K562 (cell line): Measurements from ENCODE around the gene CPED1. TPM values are rescaled to one million over a fixed set of nuclear protein-coding genes. Genes with fewer than 3 reads are reported as not detected.

Experiments
- C11orf30 ChIP-seq: fragments of 450-650 bp; IDR thresholded peaks from 2 replicates; pipeline ENCODE4 v1.6.1; 2016; ENCODE audit warnings: low read depth, mild to moderate bottlenecking
- CEBPG ChIP-seq, 3 experiments: fragments of 200-800 bp in 1 of 3; sonication (Bioruptor generic) in 1 of 3; sonication (generic) in 1 of 3; formaldehyde crosslinking in 1 of 3; IDR thresholded peaks in 2 of 3; conservative IDR thresholded peaks in 1 of 3; 2 replicates each; pipeline versions ENCODE4 v1.6.1 to v1.8.0; 2016 to 2022; ENCODE audit warnings: missing compliant biosample characterization in 2 of 3, missing genetic modification characterization in 2 of 3, mild to moderate bottlenecking in 1 of 3, missing genetic modification reagents in 1 of 3
- EHMT2 ChIP-seq: fragments of 450-650 bp; IDR thresholded peaks from 2 replicates; pipeline ENCODE4 v1.6.1; 2018; ENCODE audit warnings: antibody characterized with exemption
- ELF4 ChIP-seq: fragments of 450-650 bp; formaldehyde crosslinking; IDR thresholded peaks from 2 replicates; pipeline ENCODE4 v1.4.0; 2022; ENCODE audit warnings: missing genetic modification characterization
- EZH2 ChIP-seq: IDR thresholded peaks from 2 replicates; pipeline ENCODE4 v1.6.1; 2012; ENCODE audit warnings: low read depth, mild to moderate bottlenecking, inconsistent platforms, low read length, borderline replicate concordance
- FOS ChIP-seq: IDR thresholded peaks from 3 replicates; pipeline ENCODE4 v1.6.1; 2011; ENCODE audit not compliant: insufficient read length; ENCODE audit errors: extremely low read depth
- ILF3 ChIP-seq: fragments of 450-650 bp; IDR thresholded peaks from 2 replicates; pipeline ENCODE4 v1.6.1; 2018; ENCODE audit warnings: antibody characterized with exemption, mild to moderate bottlenecking, moderate library complexity, borderline replicate concordance
- JUN ChIP-seq, 2 experiments: sonication (generic) in 1 of 2; formaldehyde crosslinking in 1 of 2; IDR thresholded peaks; 2 replicates each; pipeline versions ENCODE4 v1.6.1 to v1.8.0; 2012 to 2022; ENCODE audit warnings: borderline replicate concordance in 2 of 2, mild to moderate bottlenecking in 2 of 2, improper control_type of control experiment in 1 of 2, low read depth in 1 of 2, low read length in 1 of 2, missing genetic modification reagents in 1 of 2
- L3MBTL2 ChIP-seq: fragments of 450-650 bp; IDR thresholded peaks from 2 replicates; pipeline ENCODE4 v1.6.1; 2016; ENCODE audit warnings: mild to moderate bottlenecking, moderate library complexity
- NBN ChIP-seq: fragments of 450-650 bp; IDR thresholded peaks from 2 replicates; pipeline ENCODE4 v1.6.1; 2016; ENCODE audit warnings: low read depth, mild to moderate bottlenecking
- NCOR1 ChIP-seq: fragments of 450-650 bp; IDR thresholded peaks from 2 replicates; pipeline ENCODE4 v1.6.1; 2016; ENCODE audit warnings: mild to moderate bottlenecking, moderate library complexity
- NR4A1 ChIP-seq, 2 experiments: fragments of 250-450 bp in 1 of 2; fragments of 450-650 bp in 1 of 2; sonication (Bioruptor Pico) in 1 of 2; IDR thresholded peaks; 2 replicates each; pipeline versions ENCODE4 v1.4.0 to v1.6.1; 2016 to 2020; ENCODE audit warnings: mild to moderate bottlenecking in 2 of 2, missing compliant biosample characterization in 1 of 2, missing genetic modification characterization in 1 of 2, moderate library complexity in 1 of 2
- PHTF2 ChIP-seq: fragments of 250-450 bp; sonication (Bioruptor Pico); IDR thresholded peaks from 2 replicates; pipeline ENCODE4 v1.5.0; 2021; ENCODE audit warnings: mild to moderate bottlenecking
- TAF9B ChIP-seq: fragments of 450-650 bp; IDR thresholded peaks from 2 replicates; pipeline ENCODE4 v1.6.1; 2018; ENCODE audit warnings: mild to moderate bottlenecking; ENCODE audit not compliant: partially characterized antibody
- TRIM24 ChIP-seq, 2 experiments: fragments of 450-650 bp; IDR thresholded peaks; 2 replicates each; pipeline ENCODE4 v1.6.1; 2016
- XRCC3 ChIP-seq: fragments of 450-650 bp; IDR thresholded peaks from 2 replicates; pipeline ENCODE4 v1.6.1; 2017; ENCODE audit warnings: mild to moderate bottlenecking, moderate library complexity
- ZBTB8A ChIP-seq: fragments of 450-650 bp; IDR thresholded peaks from 2 replicates; pipeline ENCODE4 v1.6.1; 2018; ENCODE audit warnings: mild to moderate bottlenecking, moderate library complexity; ENCODE audit not compliant: partially characterized antibody
- ZFPM2 ChIP-seq: fragments of 250-450 bp; sonication (Bioruptor Pico); IDR thresholded peaks from 2 replicates; pipeline ENCODE4 v1.5.1; 2022; ENCODE audit warnings: mild to moderate bottlenecking
- ZNF444 ChIP-seq: fragments of 250-450 bp; sonication (Bioruptor Pico); IDR thresholded peaks from 2 replicates; pipeline ENCODE4 v1.4.0; 2020; ENCODE audit warnings: mild to moderate bottlenecking, moderate library complexity
- ZNF707 ChIP-seq: fragments of 250-450 bp; sonication (Bioruptor Pico); conservative IDR thresholded peaks from 2 replicates; pipeline ENCODE4 v1.8.0; 2022; ENCODE audit warnings: inconsistent platforms, mild to moderate bottlenecking, moderate library complexity
- ZSCAN29 ChIP-seq: fragments of 450-650 bp; IDR thresholded peaks from 2 replicates; pipeline ENCODE4 v1.6.1; 2017
- polyA plus RNA-seq, 8 experiments: library from polyadenylated mRNA; depleted of rRNA in 4 of 8; stranded (reverse) in 5 of 8; unstranded in 3 of 8; fragments of >200 nt; fragmentation: Nextera tagmentation in 2 of 8; fragmentation: Illumina TruSeq in 1 of 8; extraction: Ambion mirVana in 2 of 8; extraction: Trizol in 1 of 8; gene quantifications; 2 replicates each; pipeline versions ENCODE4 v1.2.1 to v1.2.3, GENCODE V29; 2011 to 2014; ENCODE audit warnings: inconsistent platforms in 1 of 8, missing spikeins in 1 of 8
- total RNA-seq, 7 experiments: library from RNA; depleted of rRNA in 6 of 7; stranded (reverse); fragments of >200 nt in 6 of 7; fragmentation: Illumina TruSeq in 2 of 7; extraction: Trizol in 2 of 7; gene quantifications; 2 replicates each; pipeline versions ENCODE4 v1.2.1 to v1.2.3, GENCODE V29; 2011 to 2021; ENCODE audit warnings: low replicate concordance in 1 of 7
- TF ChIP-seq, protein P1 (sequence below): fragments of 450-650 bp; formaldehyde crosslinking; IDR thresholded peaks from 2 replicates; pipeline ENCODE4 v1.4.0; 2022; ENCODE audit warnings: mild to moderate bottlenecking, moderate library complexity
- TF ChIP-seq, protein P2 (sequence below), 2 experiments: fragments of 450-650 bp in 1 of 2; sonication (generic) in 1 of 2; formaldehyde crosslinking; conservative IDR thresholded peaks; 2 replicates each; pipeline versions ENCODE4 v1.4.0 to v1.8.1; 2020 to 2022; ENCODE audit warnings: mild to moderate bottlenecking in 1 of 2, missing genetic modification reagents in 1 of 2
- TF ChIP-seq, protein P3 (sequence below): fragments of 250-450 bp; sonication (Bioruptor Pico); IDR thresholded peaks from 2 replicates; pipeline ENCODE4 v1.8.0; 2022; ENCODE audit warnings: moderate library complexity, mild to moderate bottlenecking, inconsistent platforms

CPED1 gene
- total and polyA plus RNA-seq, 9 of the 15 experiments (the other 6 are each of a cell fraction or from before 2014, with no cell fraction given): 195 to 393 (median 290) TPM

DNA sequence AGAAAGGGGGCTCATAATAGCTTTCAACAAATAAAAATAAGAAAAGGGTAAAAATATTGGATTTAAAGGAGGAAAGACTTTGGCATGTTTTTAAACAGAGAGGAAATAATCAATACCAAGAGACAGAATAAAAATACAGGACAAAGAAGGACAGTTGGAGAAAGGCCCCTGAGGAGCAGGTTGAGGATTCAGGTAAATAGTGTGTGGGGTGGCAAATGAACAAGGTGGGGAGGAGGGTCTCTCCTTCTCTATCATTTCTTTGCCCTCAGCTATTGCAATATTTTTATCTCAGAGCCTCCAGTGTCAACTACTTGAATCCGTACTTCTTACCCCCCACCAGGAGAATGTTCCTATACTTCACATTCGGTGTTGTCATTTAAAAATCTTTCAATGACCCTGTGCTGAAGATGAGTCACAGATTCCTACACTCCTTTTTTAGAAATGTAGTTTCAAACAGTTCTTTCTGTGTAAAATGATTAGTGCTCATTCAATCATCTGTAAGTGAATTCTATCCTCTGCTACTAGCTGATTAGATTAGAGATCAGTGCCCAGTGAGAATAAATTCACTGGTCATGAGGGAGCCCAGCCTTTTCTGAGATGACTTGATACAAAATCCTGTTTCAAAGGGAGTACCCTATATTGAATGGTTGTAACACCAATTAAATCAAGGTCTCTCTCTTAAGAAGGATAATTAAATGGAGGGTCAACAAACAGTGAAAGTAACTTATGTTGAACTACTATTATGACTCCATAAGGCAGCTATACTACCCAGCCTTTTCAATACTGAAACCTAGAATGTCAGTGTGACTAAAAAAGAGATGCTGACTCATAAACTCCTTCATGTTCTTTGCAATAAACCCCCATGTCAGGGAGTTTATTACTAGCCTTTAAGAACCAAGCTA, 289.9 kb downstream of the CPED1 start (continued):
- TF ChIP-seq ZBTB8A (no peak), ELF4 (CRISPR knock-in tag) (no peak), ZSCAN29 (no peak), TAF9B (no peak), FOS (peak; percentile 16), ZFPM2 (CRISPR knock-in tag) (no peak), CEBPG (CRISPR knock-in tag; IDR thresholded peaks at IDR 0.05) (no peak), CEBPG (tag; conservative IDR thresholded peaks at IDR 0.05 in 1 of 2, IDR thresholded peaks at IDR 0.05 in 1 of 2) (no peak), EZH2 (no peak), NCOR1 (peak; percentile 83), NR4A1 (CRISPR knock-in tag; IDR thresholded peaks at IDR 0.05) (no peak), NR4A1 (tag; IDR thresholded peaks at IDR 0.05) (no peak), JUN (IDR thresholded peaks at IDR 0.05; ENCODE audit: borderline replicate concordance, low read depth, low read length) (peak; percentile 84), JUN (CRISPR knock-in tag; IDR thresholded peaks at IDR 0.05; ENCODE audit: borderline replicate concordance) (no peak), TRIM24 (IDR thresholded peaks at IDR 0.05) (peak; percentile 73 to 74; a peak in 3 of 4 replicates), EHMT2 (no peak), L3MBTL2 (no peak), C11orf30 (peak; percentile 74), PHTF2 (CRISPR knock-in tag) (no peak), NBN (no peak), ILF3 (no peak), ZNF707 (CRISPR knock-in tag) (no peak), ZNF444 (no peak), XRCC3 (no peak)
- TF ChIP-seq, protein P1, sequence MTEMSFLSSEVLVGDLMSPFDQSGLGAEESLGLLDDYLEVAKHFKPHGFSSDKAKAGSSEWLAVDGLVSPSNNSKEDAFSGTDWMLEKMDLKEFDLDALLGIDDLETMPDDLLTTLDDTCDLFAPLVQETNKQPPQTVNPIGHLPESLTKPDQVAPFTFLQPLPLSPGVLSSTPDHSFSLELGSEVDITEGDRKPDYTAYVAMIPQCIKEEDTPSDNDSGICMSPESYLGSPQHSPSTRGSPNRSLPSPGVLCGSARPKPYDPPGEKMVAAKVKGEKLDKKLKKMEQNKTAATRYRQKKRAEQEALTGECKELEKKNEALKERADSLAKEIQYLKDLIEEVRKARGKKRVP: peak; percentile 15; the same call in 1 of the 2 replicates
- TF ChIP-seq, protein P2, sequence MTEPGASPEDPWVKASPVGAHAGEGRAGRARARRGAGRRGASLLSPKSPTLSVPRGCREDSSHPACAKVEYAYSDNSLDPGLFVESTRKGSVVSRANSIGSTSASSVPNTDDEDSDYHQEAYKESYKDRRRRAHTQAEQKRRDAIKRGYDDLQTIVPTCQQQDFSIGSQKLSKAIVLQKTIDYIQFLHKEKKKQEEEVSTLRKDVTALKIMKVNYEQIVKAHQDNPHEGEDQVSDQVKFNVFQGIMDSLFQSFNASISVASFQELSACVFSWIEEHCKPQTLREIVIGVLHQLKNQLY (CRISPR knock-in tag; conservative IDR thresholded peaks at IDR 0.05): no peak
- TF ChIP-seq, protein P3, sequence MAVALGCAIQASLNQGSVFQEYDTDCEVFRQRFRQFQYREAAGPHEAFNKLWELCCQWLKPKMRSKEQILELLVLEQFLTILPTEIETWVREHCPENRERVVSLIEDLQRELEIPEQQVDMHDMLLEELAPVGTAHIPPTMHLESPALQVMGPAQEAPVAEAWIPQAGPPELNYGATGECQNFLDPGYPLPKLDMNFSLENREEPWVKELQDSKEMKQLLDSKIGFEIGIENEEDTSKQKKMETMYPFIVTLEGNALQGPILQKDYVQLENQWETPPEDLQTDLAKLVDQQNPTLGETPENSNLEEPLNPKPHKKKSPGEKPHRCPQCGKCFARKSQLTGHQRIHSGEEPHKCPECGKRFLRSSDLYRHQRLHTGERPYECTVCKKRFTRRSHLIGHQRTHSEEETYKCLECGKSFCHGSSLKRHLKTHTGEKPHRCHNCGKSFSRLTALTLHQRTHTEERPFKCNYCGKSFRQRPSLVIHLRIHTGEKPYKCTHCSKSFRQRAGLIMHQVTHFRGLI: no peak
